ENCODE results near the gene SERPINB10. TPM values are rescaled to one million over a fixed set of nuclear protein-coding genes. Genes with fewer than 3 reads are reported as not detected.

SERPINB10 gene
- total and polyA plus RNA-seq, 2 of the 8 experiments (the other 6 are each of a cell fraction or from before 2014, with no cell fraction given): not detected

- H4K20me1 ChIP-seq (replicated peaks in 1 of 2; ENCODE audit: control insufficient read depth in 1 of 2, insufficient read depth in 2 of 2, low read length in 2 of 2): no peaks in the 10 kb centered on the region
- H4K8ac ChIP-seq (ENCODE audit: extremely low read depth, insufficient read depth, low read length): no peak overlapping the region
- no peak overlapping the region for H3K23ac ChIP-seq (ENCODE audit: insufficient read length)
- H3K9me3 ChIP-seq (ENCODE audit: insufficient read depth in 2 of 2, low read depth in 1 of 2, low read length in 1 of 2): no peaks in the 10 kb centered on the region
- CTCF ChIA-PET (ENCODE audit: partially characterized antibody): interaction anchor here (0.6 to 3.0 kb wide), 3 partner anchors 42 to 109 kb away, joined by 3 to 10 read pairs (median 9); no protein-coding TSS in a partner anchor
- H3K27ac ChIP-seq (ENCODE audit: low read depth, low read length): no peak overlapping the region
- H3K14ac ChIP-seq (ENCODE audit: insufficient read length): no peak overlapping the region
- no peak overlapping the region for H2BK12ac ChIP-seq (ENCODE audit: low read depth, low read length)
- no peak overlapping the region for H4K5ac ChIP-seq (ENCODE audit: insufficient read length, low read depth, low read length)
- H3K9ac ChIP-seq (replicated peaks in 1 of 4; ENCODE audit: extremely low read depth in 1 of 4, low read depth in 3 of 4, low read length in 3 of 4): no peak overlapping the region
- no peaks in the 10 kb centered on the region for H3K23me2 ChIP-seq (ENCODE audit: low read depth, low read length)
- H3K4me3 ChIP-seq (ENCODE audit: extremely low read depth in 1 of 4, insufficient read depth in 2 of 4, low read depth in 3 of 4, low read length in 4 of 4): no peak overlapping the region
- no peak overlapping the region for H2BK5ac ChIP-seq (ENCODE audit: low read depth, low read length)
- H3K27me3 ChIP-seq (replicated peaks in 1 of 4; ENCODE audit: control insufficient read depth in 3 of 4, extremely low read depth in 1 of 4, insufficient read depth in 3 of 4, low read length in 3 of 4): no peaks in the 10 kb centered on the region
- H3K79me1 ChIP-seq (ENCODE audit: low read depth, low read length): no peaks in the 10 kb centered on the region
- no peak for DNase-seq (ENCODE audit: low read depth in 1 of 2, low spot score in 2 of 2)
- WGBS, 2 experiments (ENCODE audit: extremely low coverage in 1 of 2, insufficient coverage in 1 of 2, insufficient read length in 1 of 2, insufficient replicate concordance in 2 of 2, low coverage in 1 of 2, low lambda C conversion rate in 2 of 2, missing lambda C conversion rate in 1 of 2): 92% methylated on average over 6 of the region's 6 CpGs; no CpG with 5 or more reads in 1 of the 2 experiments
- H3K4ac ChIP-seq (replicated peaks; ENCODE audit: insufficient read length, low read depth, low read length): no peak overlapping the region
- no peak overlapping the region for H2BK20ac ChIP-seq (ENCODE audit: low read length)
- H2BK120ac ChIP-seq (replicated peaks; ENCODE audit: low read depth, low read length): no peak overlapping the region
- TF ChIP-seq TAF1 (IDR thresholded peaks at IDR 0.05; ENCODE audit: low read depth, low read length) (no peak), JUND (IDR thresholded peaks at IDR 0.05; ENCODE audit: low read length) (no peak), KDM4A (IDR thresholded peaks at IDR 0.05; ENCODE audit: low read depth, low read length, severe bottlenecking) (no peak), ZNF274 (IDR thresholded peaks at IDR 0.05; ENCODE audit: borderline replicate concordance, extremely low read depth, low read length) (no peak), NRF1 (IDR thresholded peaks at IDR 0.05; ENCODE audit: low read depth, low read length) (no peak), BRCA1 (IDR thresholded peaks at IDR 0.05; ENCODE audit: low read depth, low read length) (no peak)
- no peak overlapping the region for H2BK15ac ChIP-seq (ENCODE audit: low read length)
- H2AK5ac ChIP-seq (ENCODE audit: low read depth, low read length): no peak overlapping the region
- H3K4me2 ChIP-seq (ENCODE audit: insufficient read depth in 1 of 2, low read depth in 2 of 2, low read length in 2 of 2): no peak overlapping the region
- no peak for FAIRE-seq
- no peak overlapping the region for H2AFZ ChIP-seq (ENCODE audit: low read length)
- POLR2A ChIA-PET (ENCODE audit: partially characterized antibody): no interaction called here
- H3K18ac ChIP-seq (ENCODE audit: extremely low read depth, low read length): no peak overlapping the region
- H3K56ac ChIP-seq (replicated peaks; ENCODE audit: insufficient read length, low read depth, low read length): no peak overlapping the region
- H3K79me2 ChIP-seq (ENCODE audit: control insufficient read depth in 1 of 2, insufficient read depth in 2 of 2, low read length in 2 of 2): no peaks in the 10 kb centered on the region
- H3K36me3 ChIP-seq (ENCODE audit: control insufficient read depth in 2 of 4, insufficient read depth in 4 of 4, low read length in 3 of 4): no peaks in the 10 kb centered on the region
- H4K91ac ChIP-seq (replicated peaks; ENCODE audit: insufficient read length, low read length): no peak overlapping the region
- no peaks in the 10 kb centered on the region for H3K4me1 ChIP-seq (replicated peaks in 1 of 4; ENCODE audit: control insufficient read depth in 3 of 4, insufficient read depth in 4 of 4, low read length in 3 of 4)
These were observed 13.5 kb upstream of the SERPINB10 start for GRCh38 chr18:63894106-63894772.

Measured in H1 (cell line).